ENCODE data around the gene KRT36.

DNA sequence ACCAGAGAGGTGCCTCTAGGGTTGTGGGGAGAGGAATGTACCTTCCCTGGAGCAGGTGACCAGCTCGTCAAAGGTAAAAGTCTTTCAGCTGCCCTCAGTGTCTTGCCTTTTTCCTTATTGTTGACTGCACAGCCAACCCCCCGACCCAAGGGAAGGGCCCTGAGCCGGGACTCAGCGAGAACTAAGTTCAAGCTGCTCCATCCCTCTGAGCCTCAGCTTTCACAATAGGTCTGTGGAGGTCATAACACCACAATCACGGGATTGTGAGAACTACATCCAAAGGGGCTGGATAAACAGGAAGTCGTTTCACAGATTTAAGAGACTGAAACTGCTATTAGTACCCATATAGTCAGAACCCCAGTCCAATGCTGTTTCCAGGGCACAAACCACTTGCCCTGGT, 2.6 kb upstream of the KRT36 start:
- TF ChIP-seq, protein P1, sequence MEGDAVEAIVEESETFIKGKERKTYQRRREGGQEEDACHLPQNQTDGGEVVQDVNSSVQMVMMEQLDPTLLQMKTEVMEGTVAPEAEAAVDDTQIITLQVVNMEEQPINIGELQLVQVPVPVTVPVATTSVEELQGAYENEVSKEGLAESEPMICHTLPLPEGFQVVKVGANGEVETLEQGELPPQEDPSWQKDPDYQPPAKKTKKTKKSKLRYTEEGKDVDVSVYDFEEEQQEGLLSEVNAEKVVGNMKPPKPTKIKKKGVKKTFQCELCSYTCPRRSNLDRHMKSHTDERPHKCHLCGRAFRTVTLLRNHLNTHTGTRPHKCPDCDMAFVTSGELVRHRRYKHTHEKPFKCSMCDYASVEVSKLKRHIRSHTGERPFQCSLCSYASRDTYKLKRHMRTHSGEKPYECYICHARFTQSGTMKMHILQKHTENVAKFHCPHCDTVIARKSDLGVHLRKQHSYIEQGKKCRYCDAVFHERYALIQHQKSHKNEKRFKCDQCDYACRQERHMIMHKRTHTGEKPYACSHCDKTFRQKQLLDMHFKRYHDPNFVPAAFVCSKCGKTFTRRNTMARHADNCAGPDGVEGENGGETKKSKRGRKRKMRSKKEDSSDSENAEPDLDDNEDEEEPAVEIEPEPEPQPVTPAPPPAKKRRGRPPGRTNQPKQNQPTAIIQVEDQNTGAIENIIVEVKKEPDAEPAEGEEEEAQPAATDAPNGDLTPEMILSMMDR (IDR thresholded peaks at IDR 0.05) = no peak
- TF ChIP-seq POLR2A (IDR thresholded peaks at IDR 0.05) = no peak
